BE2C (cell line): ENCODE results near the gene GAB3.

Source experiments
- DNase-seq: peaks from one replicate; pipeline ENCODE4 v3.0.0-alpha.2; 2020
- H3K27me3 ChIP-seq: fragments of 250-450 bp; sonication (Bioruptor Pico); 2 replicates; pipeline ENCODE4 v1.5.1; 2020; ENCODE audit warnings: mild to moderate bottlenecking
- H3K36me3 ChIP-seq: fragments of 250-450 bp; sonication (Bioruptor Pico); 2 replicates; pipeline ENCODE4 v1.5.1; 2020; ENCODE audit warnings: mild to moderate bottlenecking
- H3K4me1 ChIP-seq: fragments of 250-450 bp; sonication (Bioruptor Pico); 2 replicates; pipeline ENCODE4 v1.5.1; 2020
- H3K4me3 ChIP-seq: 2 replicates; pipeline ENCODE4 v1.5.1; 2011; ENCODE audit warnings: low read depth, low read length
- H3K9me3 ChIP-seq: fragments of 250-450 bp; sonication (Bioruptor Pico); 2 replicates; pipeline ENCODE4 v1.5.1; 2020
- TF ChIP-seq, protein P1 (sequence below): IDR thresholded peaks from 2 replicates; pipeline ENCODE4 v1.5.1; 2012; ENCODE audit warnings: mild to moderate bottlenecking, low read depth, low read length

The GAB3 gene

DNA sequence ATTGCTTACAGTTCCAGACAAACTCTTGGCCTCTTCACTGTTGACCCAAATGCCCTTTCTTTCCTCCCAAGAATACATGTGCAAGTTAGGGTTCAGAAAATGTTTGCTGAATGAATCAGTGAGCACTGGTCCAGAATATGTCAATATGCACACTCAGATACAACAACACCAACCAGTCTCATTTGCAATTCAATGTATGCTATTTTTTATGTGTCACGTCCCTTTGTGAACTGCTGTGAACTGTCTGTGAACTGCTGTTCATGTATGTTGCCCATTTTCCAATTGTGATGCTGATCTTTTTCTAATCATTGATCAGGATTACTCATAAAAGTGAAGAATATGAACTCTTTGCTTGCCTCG lies 17.8 kb downstream of the GAB3 start:
- Histone ChIP-seq H3K36me3 (no peaks in the 10 kb centered on the region), H3K4me3 (no peak overlapping the region), H3K27me3 (no peaks in the 10 kb centered on the region), H3K9me3 (no peaks in the 10 kb centered on the region), H3K4me1 (no peaks in the 10 kb centered on the region)
- DNase-seq = no peak
- TF ChIP-seq, protein P1, sequence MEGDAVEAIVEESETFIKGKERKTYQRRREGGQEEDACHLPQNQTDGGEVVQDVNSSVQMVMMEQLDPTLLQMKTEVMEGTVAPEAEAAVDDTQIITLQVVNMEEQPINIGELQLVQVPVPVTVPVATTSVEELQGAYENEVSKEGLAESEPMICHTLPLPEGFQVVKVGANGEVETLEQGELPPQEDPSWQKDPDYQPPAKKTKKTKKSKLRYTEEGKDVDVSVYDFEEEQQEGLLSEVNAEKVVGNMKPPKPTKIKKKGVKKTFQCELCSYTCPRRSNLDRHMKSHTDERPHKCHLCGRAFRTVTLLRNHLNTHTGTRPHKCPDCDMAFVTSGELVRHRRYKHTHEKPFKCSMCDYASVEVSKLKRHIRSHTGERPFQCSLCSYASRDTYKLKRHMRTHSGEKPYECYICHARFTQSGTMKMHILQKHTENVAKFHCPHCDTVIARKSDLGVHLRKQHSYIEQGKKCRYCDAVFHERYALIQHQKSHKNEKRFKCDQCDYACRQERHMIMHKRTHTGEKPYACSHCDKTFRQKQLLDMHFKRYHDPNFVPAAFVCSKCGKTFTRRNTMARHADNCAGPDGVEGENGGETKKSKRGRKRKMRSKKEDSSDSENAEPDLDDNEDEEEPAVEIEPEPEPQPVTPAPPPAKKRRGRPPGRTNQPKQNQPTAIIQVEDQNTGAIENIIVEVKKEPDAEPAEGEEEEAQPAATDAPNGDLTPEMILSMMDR = no peak

DNA sequence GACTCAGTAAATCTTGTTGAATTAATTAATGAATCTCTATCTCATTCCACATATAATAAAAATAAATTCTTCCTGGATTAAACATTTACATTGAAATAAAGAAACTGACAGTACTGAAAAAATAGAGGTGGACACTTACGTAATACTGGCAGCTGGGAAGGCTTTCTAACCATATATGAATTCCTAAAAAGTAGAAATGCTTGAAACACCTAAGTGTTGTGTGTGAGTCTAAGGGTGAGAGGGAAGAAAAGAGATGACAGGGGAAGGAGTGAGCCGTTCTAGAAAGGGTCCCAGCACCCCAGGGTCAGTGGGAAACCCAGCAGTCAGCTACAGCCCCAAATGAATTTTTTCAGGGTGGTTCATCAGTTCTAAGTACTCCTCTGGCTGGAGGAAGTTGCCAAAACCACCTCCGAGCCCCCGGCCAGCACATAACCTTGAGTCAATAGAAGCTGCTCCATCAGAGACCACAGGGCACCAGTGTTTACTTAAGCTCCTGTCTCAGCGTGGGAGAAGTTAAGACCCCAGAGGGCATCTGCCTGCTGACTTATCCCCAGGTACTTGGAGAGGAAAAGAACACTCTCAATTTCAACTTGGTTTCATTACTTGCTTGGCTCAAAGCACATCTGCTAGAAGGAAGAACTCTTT lies 18.3 kb downstream of the GAB3 start:
- Histone ChIP-seq H3K4me3 (no peak overlapping the region), H3K36me3 (no peaks in the 10 kb centered on the region), H3K4me1 (no peaks in the 10 kb centered on the region), H3K27me3 (no peaks in the 10 kb centered on the region), H3K9me3 (no peaks in the 10 kb centered on the region)
- DNase-seq = no peak
- TF ChIP-seq, protein P1 = no peak

DNA sequence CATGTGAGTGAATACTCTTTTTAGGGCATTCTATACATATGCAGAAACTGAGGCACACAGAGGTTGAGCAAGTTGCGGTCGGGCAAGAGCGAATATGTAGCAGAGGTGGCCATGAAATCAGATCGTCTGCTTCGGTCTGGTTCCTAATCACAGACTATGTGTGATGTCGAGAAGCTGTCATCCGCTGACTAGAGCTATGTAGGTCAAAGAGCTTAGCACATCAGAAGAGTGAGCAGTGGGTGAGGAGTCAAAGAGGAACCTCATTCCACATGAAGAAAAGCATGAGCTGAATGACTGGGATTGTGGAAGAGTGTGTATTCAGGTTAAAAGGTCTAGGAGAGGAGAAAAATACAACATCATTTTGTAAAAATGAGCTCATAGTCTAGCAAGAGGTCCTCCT lies 19.0 kb downstream of the GAB3 start:
- Histone ChIP-seq H3K36me3 (no peaks in the 10 kb centered on the region), H3K4me3 (no peak overlapping the region), H3K27me3 (no peaks in the 10 kb centered on the region), H3K4me1 (no peaks in the 10 kb centered on the region), H3K9me3 (no peaks in the 10 kb centered on the region)
- TF ChIP-seq, protein P1 = no peak
- no peak for DNase-seq

DNA sequence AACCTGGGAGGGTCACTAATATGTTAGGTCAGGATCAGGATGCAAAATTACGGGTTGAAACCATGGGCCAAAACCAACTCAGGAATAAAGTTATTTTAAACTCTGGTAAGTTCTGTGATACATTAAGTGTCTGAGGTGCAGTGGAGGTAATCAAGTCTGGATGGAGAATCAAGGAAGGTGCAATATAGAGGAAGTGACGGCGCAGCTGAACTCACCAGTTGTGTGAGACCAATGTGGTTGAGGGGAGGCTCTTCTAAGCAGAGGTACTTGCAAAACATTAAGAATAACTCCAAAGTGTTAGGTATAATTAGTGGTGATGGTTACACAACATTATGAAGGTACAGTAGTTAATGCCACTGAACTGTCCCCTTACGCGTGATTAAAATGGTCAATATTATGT lies 19.7 kb downstream of the GAB3 start:
- Histone ChIP-seq H3K9me3 (no peaks in the 10 kb centered on the region), H3K4me3 (no peak overlapping the region), H3K27me3 (no peaks in the 10 kb centered on the region), H3K36me3 (no peaks in the 10 kb centered on the region), H3K4me1 (no peaks in the 10 kb centered on the region)
- TF ChIP-seq, protein P1 = no peak
- no peak for DNase-seq

DNA sequence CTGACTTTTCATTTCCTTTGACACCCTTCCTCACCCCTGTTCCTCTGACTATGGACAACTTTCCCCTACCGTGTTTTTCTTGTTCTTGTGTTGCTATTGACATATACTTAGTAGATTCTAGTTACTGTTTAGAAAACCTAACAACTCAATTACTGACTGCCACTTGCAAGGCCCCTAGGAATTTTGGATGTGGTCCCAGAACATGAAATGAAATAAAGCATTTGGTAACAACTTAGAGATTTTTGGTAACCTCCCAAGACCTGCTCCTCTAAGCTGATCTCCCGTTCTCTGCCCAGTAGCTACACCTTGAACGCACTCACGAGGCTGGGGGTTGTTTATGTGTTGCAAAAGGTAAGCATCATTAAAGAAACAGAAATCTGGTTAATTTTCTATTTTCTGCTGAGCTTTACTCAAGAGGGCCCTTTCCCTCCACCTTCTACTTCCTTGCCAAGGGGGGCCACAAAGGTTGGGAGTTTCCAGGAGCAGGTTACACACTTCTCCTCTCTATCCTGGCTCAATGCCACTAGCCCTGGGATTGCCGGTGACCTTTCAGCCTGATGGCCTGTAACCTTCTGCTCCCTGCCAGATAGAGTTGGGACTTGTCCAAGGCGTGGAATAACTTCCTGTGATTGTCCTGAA lies 20.5 kb downstream of the GAB3 start:
- no peak for DNase-seq
- no peaks in the 10 kb centered on the region for H3K27me3 ChIP-seq
- no peaks in the 10 kb centered on the region for H3K9me3 ChIP-seq
- TF ChIP-seq, protein P1 = no peak
- no peaks in the 10 kb centered on the region for H3K36me3 ChIP-seq
- no peaks in the 10 kb centered on the region for H3K4me1 ChIP-seq
- H3K4me3 ChIP-seq = no peak overlapping the region

DNA sequence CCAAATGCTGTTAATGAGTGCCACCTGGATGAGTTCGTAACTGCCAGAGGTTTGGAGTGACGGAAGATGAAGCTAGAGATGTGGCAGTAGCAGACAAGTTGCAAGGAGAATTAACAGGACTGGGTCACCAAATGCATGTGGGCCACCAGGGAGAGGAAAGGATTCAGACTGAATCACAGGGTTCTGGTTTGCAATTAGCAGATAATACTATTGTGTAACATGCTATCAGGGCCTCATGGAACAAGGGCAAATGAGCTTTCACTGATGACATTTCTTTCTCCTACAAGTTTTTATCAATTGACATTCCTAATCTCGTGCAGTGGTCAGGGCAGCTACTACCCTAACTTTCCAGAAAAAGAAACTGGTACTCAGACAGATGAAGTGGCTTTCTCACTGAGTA lies 21.4 kb downstream of the GAB3 start:
- TF ChIP-seq, protein P1 = no peak
- no peaks in the 10 kb centered on the region for H3K27me3 ChIP-seq
- no peaks in the 10 kb centered on the region for H3K4me1 ChIP-seq
- H3K4me3 ChIP-seq = no peak overlapping the region
- H3K9me3 ChIP-seq = no peaks in the 10 kb centered on the region
- DNase-seq = no peak
- no peaks in the 10 kb centered on the region for H3K36me3 ChIP-seq
